Activated T-cell treated with anti-CD3 and anti-CD28 coated beads for 24 hours (primary cell): ENCODE results near the gene HECTD4.
A peak's percentile ranks its signal among the peaks of the same experiment; 100 is the strongest.
"Not testable (repeated sequence)": the region's sequence is repeated elsewhere in the genome, so short reads cannot be mapped to it uniquely, and the experiment has no call there.

Experiments used
- DNase-seq: peaks from one replicate; pipeline ENCODE4 v3.0.0-alpha.2; 2020; ENCODE audit warnings: low read depth

Gene HECTD4

GRCh38 chr12:112158461-112159145, 223.6 kb downstream of the HECTD4 start:
- not testable (repeated sequence) for DNase-seq

GRCh38 chr12:112153893-112154219, 228.4 kb downstream of the HECTD4 start:
- DNase-seq: no peak

- DNase-seq: no peak
These were observed 228.9 kb downstream of the HECTD4 start for GRCh38 chr12:112153181-112153892.

- DNase-seq: no peak
These were observed 230.3 kb downstream of the HECTD4 start for GRCh38 chr12:112151766-112152541.

GRCh38 chr12:112149596-112149995, 232.6 kb downstream of the HECTD4 start:
- no peak for DNase-seq

GRCh38 chr12:112148031-112148513, 234.2 kb downstream of the HECTD4 start:
- DNase-seq: no peak

GRCh38 chr12:112146123-112146522, 236.1 kb downstream of the HECTD4 start:
- no peak for DNase-seq

GRCh38 chr12:112140728-112141127, 241.5 kb downstream of the HECTD4 start:
- DNase-seq: no peak

GRCh38 chr12:112134731-112135130, 247.5 kb downstream of the HECTD4 start:
- no peak for DNase-seq

- DNase-seq: no peak
These were observed 248.8 kb downstream of the HECTD4 start for GRCh38 chr12:112133418-112133817.

- no peak for DNase-seq
These were observed 250.5 kb downstream of the HECTD4 start for GRCh38 chr12:112131686-112132085.

GRCh38 chr12:112130441-112130998, 251.7 kb downstream of the HECTD4 start:
- DNase-seq: no peak

GRCh38 chr12:112126911-112127310, 255.3 kb downstream of the HECTD4 start:
- no peak for DNase-seq

GRCh38 chr12:112126000-112126438, 256.2 kb downstream of the HECTD4 start:
- DNase-seq: no peak

GRCh38 chr12:112125250-112125999, 256.8 kb downstream of the HECTD4 start, which contains the start of gene TRAFD1:
TSS of gene TRAFD1 (plus strand) at chr12:112125560. CDS start at chr12:112130523, 4,963 bp downstream.
- peak; percentile 98 for DNase-seq

GRCh38 chr12:112124918-112125249, 257.3 kb downstream of the HECTD4 start:
- DNase-seq: no peak

- no peak for DNase-seq
These were observed 259.2 kb downstream of the HECTD4 start for GRCh38 chr12:112122823-112123690.

- DNase-seq: no peak
These were observed 260.3 kb downstream of the HECTD4 start for GRCh38 chr12:112121780-112122565.

GRCh38 chr12:112117685-112118084, 264.5 kb downstream of the HECTD4 start:
- no peak for DNase-seq
